ENCODE measurements around the gene TTYH3. TPM values are rescaled to one million over a fixed set of nuclear protein-coding genes. Genes with fewer than 3 reads are reported as not detected.

The TTYH3 gene
- polyA plus RNA-seq, 1 donor = 84.3 TPM

- no peak for DNase-seq
Measured at GRCh38 chr7:2634267-2635145, 2.7 kb downstream of the TTYH3 start.

GRCh38 chr7:2635148-2635668 lies 3.4 kb downstream of the TTYH3 start:
- DNase-seq = no peak

GRCh38 chr7:2635810-2636701 lies 4.3 kb downstream of the TTYH3 start:
- no peak for DNase-seq

- DNase-seq = no peak
Measured at GRCh38 chr7:2637066-2637471, 5.3 kb downstream of the TTYH3 start.

- no peak for DNase-seq
Measured at GRCh38 chr7:2637505-2638223, 5.9 kb downstream of the TTYH3 start.

GRCh38 chr7:2638224-2638991 lies 6.6 kb downstream of the TTYH3 start:
- no peak for DNase-seq

- DNase-seq = no peak
Measured at GRCh38 chr7:2639181-2639681, 7.4 kb downstream of the TTYH3 start.

- DNase-seq = no peak
Measured at GRCh38 chr7:2639695-2640481, 8.1 kb downstream of the TTYH3 start.

- no peak for DNase-seq
Measured at GRCh38 chr7:2640482-2640830, 8.7 kb downstream of the TTYH3 start.

- no peak for DNase-seq
Measured at GRCh38 chr7:2640846-2641316, 9.1 kb downstream of the TTYH3 start.

GRCh38 chr7:2641406-2642393 lies 9.9 kb downstream of the TTYH3 start:
- peak; percentile 84 for DNase-seq

- DNase-seq = no peak
Measured at GRCh38 chr7:2643386-2644219, 11.8 kb downstream of the TTYH3 start.

- no peak for DNase-seq
Measured at GRCh38 chr7:2644220-2644561, 12.4 kb downstream of the TTYH3 start.

GRCh38 chr7:2644562-2645273 lies 12.9 kb downstream of the TTYH3 start:
- DNase-seq = no peak

GRCh38 chr7:2645274-2645868 lies 13.6 kb downstream of the TTYH3 start:
- no peak for DNase-seq

GRCh38 chr7:2646336-2646679 lies 14.5 kb downstream of the TTYH3 start:
- no peak for DNase-seq
